SK-MEL-5 (cell line): ENCODE data around the gene CRACR2A. TPM values are rescaled to one million over a fixed set of nuclear protein-coding genes. Genes with fewer than 3 reads are reported as not detected.

Experiments used
- DNase-seq: peaks from one replicate; pipeline ENCODE4 v3.0.0-alpha.2; 2016; ENCODE audit warnings: low read depth, low spot score
- in situ Hi-C: cut with HindIII; loops from 2 replicates; pipeline ENCODE4 v1.10.0; 2016; ENCODE audit warnings: low sequenced_read_pairs, high pct_unique_total_duplicates, low pct_unique_long_range_greater_than_20kb
- total RNA-seq: library from RNA; depleted of rRNA; stranded (reverse); fragments of >200 nt; shearing (Covaris generic); gene quantifications from 2 replicates; pipeline ENCODE4 v1.2.3, GENCODE V29; 2014

The CRACR2A gene
- total RNA-seq, 1 experiment from 2014 or later, result 9.2 TPM

DNA sequence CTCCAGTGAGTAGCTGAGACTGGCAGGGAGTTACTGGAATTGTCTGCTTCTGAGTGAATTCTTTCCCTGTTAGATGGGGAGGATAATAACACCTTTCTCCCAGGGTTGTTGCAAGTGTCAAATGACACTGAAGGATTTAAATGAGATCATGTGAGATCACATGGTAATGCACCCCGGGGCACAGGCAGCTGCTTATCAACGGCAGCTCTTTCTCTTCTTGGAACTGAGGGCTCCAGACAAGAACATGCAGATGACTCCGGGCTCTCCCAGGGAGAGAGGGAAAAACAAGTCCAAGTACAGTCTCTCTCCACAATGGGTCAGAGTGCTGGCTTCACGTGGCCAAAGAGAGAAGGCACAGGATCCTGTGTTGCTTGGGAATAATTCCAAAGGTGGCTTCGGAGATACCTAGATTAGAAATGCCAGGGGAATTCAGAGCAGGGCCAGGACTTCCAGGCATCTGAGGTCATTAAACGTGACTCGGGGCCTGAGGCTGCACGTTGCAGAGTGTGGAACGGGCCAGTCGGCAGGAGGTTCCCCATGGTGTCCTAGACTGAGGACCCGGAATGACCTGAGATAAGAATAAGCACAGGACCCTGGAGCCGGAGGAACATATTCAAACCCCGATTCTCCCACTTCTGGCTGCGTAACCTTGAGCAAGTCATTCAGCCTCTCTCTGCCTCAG, 152.7 kb downstream of the CRACR2A start:
- peak; percentile 98 for DNase-seq
- in situ Hi-C loops, result no loop called here

DNA sequence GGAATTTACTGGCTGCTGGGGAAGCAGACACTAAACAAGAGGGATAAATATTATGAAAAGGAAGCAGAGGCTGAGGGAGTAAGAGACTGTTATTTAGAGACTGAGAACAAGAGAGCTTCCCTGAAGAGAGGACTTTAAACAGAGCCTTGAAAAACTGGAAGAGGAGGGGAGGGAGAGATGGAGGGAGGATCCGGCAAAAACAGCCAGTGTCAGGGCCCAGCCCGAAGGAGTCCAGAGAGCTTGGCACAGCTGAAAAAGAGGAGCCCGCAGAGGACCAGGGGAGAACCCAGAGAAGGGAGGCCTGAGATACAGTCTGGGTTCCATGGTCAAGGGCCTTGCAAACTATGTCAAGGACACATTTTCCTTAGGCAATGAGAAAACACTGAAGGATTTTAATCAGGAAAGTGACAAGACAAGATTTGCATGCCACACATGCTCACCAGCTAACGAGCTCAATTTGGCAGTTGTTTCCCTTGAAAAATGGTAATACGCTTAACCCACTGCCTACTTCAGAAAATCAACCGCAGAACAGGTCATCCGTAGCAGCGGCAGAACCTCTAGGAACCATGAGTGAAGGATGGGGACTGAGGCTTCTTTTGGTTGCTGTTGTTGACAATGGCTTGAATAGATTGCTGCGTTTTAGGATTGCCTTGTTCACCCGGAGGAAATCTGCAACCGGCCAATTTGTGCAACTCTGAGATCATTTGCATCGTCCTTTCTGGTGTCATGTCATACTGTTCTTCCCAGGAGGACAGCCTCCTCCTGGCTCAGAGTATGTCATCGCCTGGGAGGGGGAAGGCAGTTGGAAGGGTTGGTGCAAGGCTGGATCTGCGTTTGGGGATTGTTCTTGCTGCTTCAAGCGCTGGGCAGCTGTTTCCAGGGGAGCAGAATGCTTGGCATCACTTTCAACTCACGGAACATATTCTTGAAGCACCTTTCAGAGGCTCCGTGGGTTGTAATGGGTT, 153.7 kb downstream of the CRACR2A start:
- in situ Hi-C loops, result no loop called here
- DNase-seq, result no peak

DNA sequence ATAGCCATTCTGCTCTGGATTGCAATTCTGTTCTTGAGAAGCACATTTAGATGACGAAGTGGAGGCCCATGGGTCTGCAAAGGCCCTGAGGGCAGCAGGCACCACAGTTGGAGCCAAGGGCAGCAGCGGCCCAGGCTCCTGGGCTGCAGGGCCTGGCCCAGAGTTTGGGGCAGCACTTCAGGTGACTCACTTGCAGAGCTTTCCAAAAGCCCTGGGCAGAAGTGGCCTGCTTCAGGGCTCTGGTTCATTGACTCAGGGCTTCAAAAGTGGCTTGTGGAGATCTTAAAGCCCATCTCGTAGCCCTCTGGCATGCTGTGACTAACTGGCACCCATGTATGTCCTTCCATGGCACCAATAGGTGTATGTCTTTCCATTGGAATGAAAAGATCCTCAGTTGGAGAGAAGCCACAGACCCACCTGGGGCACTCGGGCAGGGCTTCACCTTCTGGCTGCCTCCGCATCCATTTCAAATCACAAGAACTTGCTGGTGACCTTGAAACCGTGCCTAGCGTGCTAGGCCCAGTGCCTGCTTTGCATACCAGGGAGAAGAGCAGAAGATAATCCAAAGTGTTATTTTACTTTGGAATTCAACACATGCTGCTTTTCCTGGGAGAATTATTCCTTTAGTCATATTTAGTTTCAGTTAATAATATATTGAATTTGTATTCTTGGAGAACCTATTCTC, 155.2 kb downstream of the CRACR2A start:
- in situ Hi-C loops, result no loop called here
- no peak for DNase-seq

DNA sequence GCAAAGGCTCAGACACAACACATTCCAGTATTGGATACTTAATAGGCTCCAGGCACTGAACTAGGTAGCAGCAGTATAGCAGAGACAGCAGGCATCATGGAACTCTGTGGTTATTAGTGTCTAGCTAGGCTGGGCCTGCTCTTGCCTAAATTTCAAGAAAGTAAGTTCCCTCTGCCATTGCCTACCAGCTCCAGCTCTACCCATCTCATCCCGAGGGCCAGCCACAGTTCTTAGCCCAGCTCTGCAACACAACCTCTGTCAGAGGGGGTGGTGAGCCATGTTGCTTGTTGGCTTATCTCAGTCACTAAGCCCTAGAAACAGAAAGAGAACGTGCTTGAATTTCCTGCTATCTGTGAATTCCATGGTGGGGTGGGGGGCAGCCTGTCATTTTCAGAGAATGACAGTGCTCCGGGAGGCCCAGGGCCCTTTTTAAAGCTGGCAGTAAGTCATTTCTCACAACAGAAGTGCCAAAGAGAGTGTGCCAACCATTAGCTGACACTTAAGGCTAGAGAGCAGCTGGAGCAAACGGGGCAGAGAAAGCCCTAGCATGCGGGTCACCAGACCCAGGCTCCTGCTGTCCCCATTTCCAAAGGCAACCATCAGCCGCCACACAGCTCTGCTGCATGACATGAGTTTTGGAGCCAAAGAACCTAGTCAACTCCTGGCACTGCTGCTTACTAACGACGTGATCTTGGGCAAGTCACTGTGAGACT, 156.1 kb downstream of the CRACR2A start:
- in situ Hi-C loops, result no loop called here

DNA sequence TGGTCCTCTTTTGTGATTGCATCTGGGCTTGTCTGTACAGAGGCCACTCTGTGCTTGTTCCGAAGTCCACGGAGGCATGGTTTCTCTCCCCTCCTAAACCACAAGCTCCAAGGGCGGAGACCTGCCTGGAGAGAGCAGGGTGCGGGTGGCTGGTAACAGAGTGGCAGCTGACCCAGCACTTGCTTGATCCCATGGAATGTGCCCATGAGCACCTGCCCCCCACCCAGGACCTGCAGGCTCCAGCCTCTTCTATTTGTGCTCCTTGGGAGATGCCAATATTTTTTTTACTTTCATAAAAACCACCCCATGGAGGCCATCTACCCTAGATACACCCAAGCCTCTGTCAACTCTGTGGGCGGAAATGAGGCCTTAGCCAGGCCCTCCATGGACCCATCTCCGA, 157.2 kb downstream of the CRACR2A start:
- in situ Hi-C loops, result no loop called here
- no peak for DNase-seq

More for the DNA sequence above, 156.1 kb downstream of the CRACR2A start:
- no peak for DNase-seq

DNA sequence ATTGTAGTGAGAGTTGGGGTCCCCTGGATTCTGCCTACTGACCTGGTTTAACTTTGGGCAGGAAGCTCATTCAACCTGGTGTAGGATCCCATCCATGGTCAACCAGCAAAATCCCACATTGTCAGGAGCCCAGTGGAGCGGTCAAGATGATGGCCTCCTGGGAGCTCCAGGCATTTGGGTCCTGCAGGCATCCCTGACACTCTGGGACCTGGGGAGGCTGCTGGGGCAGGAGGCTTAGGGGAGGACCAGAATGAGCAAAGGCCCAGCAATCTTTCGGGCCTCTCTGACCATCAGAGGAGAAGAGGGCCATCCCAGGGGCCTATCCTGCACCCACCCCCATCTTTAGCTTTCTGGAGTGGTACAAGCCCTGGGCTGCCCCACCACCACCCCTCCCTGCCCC, 157.9 kb downstream of the CRACR2A start:
- in situ Hi-C loops, result no loop called here
- DNase-seq, result no peak

DNA sequence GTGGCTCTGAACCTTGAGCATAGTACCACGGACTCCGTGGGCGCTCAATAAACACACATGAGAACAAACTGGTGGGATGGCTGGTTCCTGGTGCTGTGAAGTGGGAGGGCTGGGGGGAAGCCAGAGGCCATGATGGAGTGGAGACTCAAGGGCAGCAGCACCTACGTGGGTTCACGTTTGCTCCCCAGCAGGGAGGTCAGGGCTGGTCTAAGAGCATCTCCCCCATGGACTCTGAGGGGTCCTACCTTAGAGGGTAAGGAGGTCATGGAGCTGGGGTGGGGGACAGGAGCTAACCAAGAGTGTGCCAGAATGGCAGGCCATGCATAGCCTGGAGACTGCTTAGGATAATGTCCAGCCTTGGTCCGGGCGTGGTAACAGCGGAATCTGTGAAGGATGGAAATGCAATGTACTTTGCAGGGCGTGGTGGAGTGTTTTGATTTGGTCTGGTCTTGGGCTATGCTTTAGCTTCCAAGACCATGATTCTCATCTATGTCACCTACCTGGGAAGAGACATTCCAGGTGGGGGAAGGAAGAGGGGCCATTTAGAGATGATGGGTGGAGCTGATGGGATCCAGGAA, 158.9 kb downstream of the CRACR2A start:
- DNase-seq, result no peak
- in situ Hi-C loops, result no loop called here

DNA sequence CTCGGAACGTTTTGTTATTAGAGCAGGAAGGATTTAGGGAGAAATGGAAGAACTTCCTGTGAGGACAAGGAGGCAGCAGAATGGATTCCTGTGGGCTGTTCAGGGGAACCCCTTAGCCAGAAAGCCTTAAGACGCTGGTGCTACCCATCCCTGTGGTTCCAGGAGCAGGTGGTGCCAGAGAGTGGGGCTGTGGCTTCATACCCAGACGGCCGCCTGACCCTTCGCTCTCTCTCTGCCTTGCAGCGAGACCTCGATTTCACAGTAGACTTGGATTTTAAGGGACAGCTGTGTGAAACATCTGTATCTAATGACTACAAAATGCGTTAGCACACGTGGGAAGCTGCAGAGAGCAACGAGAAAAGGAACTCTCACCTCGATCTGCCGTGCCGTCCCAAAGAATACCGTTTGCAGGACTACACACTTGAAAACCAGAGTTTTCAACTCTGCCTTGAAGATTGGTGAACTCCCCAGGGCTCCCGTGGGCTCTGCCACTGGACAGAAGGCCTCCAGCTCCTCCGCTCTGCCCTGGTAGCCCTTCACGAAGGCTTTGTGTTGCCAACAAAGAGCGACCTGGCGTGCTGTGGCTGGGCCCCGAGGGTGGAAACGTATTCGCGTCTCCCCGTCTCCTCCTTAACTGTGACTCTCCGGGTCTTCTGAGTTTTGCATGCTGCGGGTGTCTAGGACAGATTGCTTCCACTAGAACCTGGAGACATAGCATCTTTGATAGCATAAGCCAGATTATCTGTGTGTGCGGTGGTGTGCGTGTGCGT, 159.9 kb downstream of the CRACR2A start:
- DNase-seq, result no peak
- in situ Hi-C loops, result no loop called here

DNA sequence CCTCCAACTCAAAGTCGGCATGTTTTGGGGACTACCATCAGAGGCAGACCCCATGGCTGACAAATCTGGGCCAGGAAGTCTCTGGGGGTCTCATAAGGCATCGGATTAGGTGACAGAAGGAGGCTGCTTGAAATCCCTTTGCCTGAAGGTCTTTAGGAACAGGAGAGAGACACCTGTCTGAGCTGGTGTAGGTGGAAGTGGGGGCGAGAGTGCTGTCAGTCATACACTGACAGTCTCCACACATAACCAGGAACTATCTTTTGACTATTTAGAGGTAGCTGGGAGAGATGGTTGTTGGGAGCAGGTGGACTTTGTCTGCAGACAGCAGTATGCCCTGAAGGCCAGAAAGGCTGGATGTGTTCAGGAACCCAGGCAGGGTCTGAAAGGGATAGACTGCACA, 163.2 kb downstream of the CRACR2A start:
- DNase-seq, result no peak
- in situ Hi-C loops, result no loop called here

DNA sequence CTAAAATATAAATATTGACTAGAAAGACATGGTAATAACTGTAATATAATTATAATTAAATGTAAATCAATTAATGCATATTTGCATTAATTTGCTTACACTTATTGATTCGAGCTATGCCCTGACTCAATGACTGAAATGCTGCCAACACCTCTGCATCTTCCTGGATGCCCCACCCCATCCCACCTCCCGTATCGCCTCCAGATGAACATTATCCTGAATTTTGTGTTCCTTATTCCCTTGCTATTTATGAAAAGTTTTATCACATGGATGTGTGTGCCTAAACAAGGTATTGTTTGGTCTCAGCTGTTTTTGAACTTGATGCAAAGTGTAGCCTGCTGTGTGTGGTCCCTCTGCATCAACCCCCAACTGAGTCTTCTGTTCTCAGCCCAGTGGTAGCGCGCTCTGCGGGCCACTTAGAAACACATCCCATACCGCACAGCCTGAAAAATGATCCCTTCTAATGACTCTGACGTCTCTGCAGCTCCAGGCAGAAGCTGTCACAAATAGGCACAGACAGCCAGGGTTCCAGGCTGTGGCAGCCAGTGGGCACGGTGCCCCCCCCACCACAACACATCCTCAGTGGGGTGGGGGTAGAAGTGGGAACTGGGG, 165.4 kb downstream of the CRACR2A start:
- DNase-seq, result no peak
- in situ Hi-C loops, result no loop called here

DNA sequence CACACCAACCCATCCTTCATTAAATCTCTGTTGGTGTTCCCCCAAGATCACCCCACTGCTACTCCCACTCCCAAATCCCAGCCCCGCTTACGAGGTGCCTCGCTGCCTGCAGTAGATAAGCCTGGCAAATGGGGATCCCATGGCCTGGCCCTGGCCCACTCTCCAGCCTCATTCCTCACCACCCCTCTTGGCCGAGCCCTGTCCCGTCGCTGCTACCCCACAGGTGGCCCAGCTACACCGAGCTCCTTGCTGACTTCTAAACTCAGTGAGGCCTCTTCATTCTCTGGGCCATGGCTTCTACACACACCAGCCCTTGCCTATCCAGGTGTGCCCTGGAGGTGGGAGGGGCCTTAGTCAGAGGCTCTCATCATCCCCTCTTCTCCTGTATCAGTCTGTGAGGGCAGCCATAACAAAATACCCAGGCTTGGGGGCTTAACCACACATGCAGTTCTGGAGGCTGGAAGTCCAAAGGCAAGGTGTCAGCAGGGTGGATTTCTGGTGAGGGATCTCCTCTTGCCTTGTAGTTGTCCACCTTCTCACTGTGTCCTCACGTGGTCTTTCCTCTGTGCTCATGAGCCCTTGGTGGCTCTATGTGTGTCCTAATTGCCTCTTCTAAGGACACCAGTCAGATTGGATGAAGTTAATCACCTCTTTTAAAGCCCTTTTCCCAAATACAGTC, 169.1 kb downstream of the CRACR2A start:
- in situ Hi-C loops, result no loop called here
- DNase-seq, result no peak

DNA sequence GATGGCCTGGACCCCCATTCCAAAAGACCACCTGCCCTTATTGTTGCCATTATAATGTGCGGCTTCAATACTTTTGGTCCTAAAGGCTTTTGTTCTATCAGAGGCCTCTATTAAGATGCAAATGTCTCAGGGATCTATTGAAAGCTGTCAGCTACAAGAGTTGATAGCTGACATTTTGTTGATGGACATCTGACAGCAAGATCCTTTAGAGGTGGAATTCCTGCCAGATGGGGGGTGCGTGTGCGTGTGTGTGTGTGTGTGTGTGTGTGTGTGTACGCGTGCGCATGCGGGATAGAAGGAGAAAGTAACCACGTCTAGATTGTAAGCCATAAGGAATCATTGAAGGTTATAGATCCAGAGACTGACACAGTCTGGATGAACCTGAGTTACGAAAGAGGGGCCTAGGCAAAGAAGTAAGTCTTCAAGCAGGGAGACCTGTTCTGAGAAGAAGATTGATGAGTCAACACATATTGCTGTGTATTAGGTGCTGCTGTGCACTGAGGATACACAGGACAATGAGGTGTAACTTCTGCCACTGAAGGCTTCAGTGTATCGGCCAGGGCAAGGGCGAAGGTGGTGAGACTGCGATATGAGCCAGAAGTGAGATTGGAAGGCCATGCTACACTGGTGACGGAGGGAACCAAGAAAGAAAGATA, 172.7 kb downstream of the CRACR2A start:
- in situ Hi-C loops, result no loop called here

DNA sequence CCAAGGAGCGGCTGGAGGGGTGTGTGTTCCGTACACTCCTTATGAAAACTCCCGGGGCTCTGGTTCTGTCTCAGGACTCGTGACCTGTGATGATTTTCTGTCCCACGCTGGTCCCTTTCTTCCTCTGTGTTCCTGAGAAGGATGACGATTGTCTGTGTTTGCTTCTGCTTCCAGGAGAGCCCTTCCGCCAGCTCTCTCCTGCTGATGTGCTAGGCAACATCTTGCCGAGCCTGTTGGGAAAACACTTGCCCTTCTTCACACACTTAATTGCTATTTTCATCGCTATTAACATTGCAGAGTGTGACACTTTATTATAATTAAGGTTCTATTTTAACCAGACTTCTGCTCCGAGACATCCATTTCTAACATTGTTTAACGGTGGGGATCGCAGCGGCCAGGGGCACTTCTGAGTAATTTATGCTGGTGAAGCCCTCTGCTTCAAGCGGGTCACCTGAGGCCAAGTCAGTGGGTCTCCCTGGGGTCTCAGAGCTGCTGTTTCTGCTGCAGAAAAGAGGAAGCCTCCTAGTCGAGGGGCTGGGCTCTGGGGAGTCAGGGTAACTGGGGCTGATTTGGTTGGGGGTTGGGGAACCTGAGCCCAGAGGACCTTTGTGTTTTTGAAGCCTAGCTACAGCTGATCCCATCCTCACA, 173.3 kb downstream of the CRACR2A start:
- in situ Hi-C loops, result no loop called here

More for the DNA sequence above, 172.7 kb downstream of the CRACR2A start:
- no peak for DNase-seq

DNA sequence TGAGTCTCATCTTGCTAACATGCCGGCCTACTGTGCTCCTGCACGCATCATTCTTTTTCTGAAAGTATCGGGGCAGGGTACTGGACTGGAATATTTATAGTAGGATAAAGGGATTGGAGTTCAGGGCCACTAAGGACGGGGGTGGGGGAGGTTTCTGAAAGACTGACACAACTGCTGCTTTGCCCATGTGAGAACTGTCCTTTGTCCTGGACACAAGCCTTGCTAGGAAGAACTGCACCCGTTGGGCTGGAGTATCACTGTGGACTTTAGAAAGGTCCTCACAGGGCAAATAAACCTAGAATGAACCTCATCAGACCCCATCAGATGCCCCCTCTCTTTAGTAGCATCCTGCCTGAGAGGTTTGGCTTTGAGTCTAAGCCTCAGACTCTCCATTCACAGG, 174.4 kb downstream of the CRACR2A start:
- in situ Hi-C loops, result no loop called here
- DNase-seq, result no peak

More for the DNA sequence above, 173.3 kb downstream of the CRACR2A start:
- DNase-seq, result no peak

DNA sequence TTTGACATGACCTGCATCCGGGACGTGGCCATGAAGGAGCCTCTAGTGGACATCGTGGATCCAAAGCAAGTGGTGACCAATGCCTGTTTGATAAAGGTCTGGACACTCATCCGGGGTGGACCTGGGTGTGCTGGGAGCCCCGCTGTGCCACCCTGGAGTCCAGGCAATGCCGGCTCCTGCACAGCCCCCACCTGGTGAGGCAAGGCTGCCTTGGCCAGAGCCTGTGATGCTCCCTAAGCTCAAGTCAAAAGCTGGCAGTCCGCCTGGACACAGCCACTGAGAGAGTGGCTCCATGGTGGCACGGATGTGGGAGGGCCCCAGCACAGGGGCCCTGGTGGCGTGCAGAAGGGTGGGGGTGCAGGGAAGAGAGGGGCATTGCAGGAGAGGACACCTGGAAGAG, 176.0 kb downstream of the CRACR2A start:
- DNase-seq, result no peak
- in situ Hi-C loops, result no loop called here
